GM12878 (cell line): ENCODE measurements around the gene LRRC8D. TPM values are rescaled to one million over a fixed set of nuclear protein-coding genes. Genes with fewer than 3 reads are reported as not detected.

ENCODE experiments used
- CREM ChIP-seq: IDR thresholded peaks from 2 replicates; pipeline ENCODE4 v1.6.1; 2014; ENCODE audit warnings: antibody characterized with exemption, low read depth
- HDGF ChIP-seq: fragments of 450-650 bp; IDR thresholded peaks from 2 replicates; pipeline ENCODE4 v1.6.1; 2016; ENCODE audit warnings: antibody characterized with exemption
- KDM1A ChIP-seq: fragments of 200-600 bp; sonication (generic); IDR thresholded peaks from 2 replicates; pipeline ENCODE4 v1.6.1; 2016; ENCODE audit warnings: borderline replicate concordance
- MYB ChIP-seq: fragments of 150-350 bp; IDR thresholded peaks from 2 replicates; pipeline ENCODE4 v1.6.1; 2014; ENCODE audit warnings: mild to moderate bottlenecking, low read depth, low read length, borderline replicate concordance
- PAX5 ChIP-seq: IDR thresholded peaks from 2 replicates; pipeline ENCODE4 v1.6.1; 2011; ENCODE audit warnings: low read depth, low read length, borderline replicate concordance
- POU2F2 ChIP-seq: IDR thresholded peaks from 3 replicates; pipeline ENCODE4 v1.6.1; 2011; ENCODE audit warnings: low read depth, mild to moderate bottlenecking, low read length, borderline replicate concordance
- RBBP5 ChIP-seq: fragments of 200-600 bp; sonication (generic); conservative IDR thresholded peaks from 2 replicates; pipeline ENCODE4 v1.6.1; 2016
- SIX5 ChIP-seq: IDR thresholded peaks from 2 replicates; pipeline ENCODE4 v1.6.1; 2011; ENCODE audit warnings: mild to moderate bottlenecking, low read depth, low read length, moderate library complexity; ENCODE audit not compliant: severe bottlenecking
- SMARCA5 ChIP-seq: fragments of 450-650 bp; IDR thresholded peaks from 2 replicates; pipeline ENCODE4 v1.6.1; 2017; ENCODE audit warnings: mild to moderate bottlenecking
- ZBED1 ChIP-seq: IDR thresholded peaks from 2 replicates; pipeline ENCODE4 v1.6.1; 2016; ENCODE audit warnings: borderline replicate concordance
- polyA plus RNA-seq, 11 experiments: library from polyadenylated mRNA; depleted of rRNA in 4 of 11; unstranded in 6 of 11; stranded (reverse) in 5 of 11; fragments of >200 nt; fragmentation: Nextera tagmentation in 4 of 11; fragmentation: Illumina TruSeq in 1 of 11; extraction: Ambion mirVana in 4 of 11; extraction: Trizol in 1 of 11; gene quantifications; 1 replicate in 1 of 11; 2 replicates in 10 of 11; pipeline versions ENCODE4 v1.2.1 to v1.2.3, GENCODE V29; 2011 to 2016; ENCODE audit warnings: inconsistent platforms in 2 of 11, missing spikeins in 2 of 11, low read depth in 1 of 11
- total RNA-seq, 4 experiments: library from RNA; depleted of rRNA in 3 of 4; stranded (reverse); fragments of >200 nt in 3 of 4; fragmentation: Illumina TruSeq in 1 of 4; extraction: Trizol in 1 of 4; gene quantifications; 2 replicates each; pipeline versions ENCODE4 v1.2.1 to v1.2.3, GENCODE V29; 2013 to 2021
- TF ChIP-seq, protein P1 (sequence below): IDR thresholded peaks from 2 replicates; pipeline ENCODE4 v1.6.1; 2012; ENCODE audit warnings: improper control_type of control experiment, low read depth, low read length; ENCODE audit not compliant: insufficient replicate concordance
- TF ChIP-seq, protein P2 (sequence below): fragments of 450-650 bp; IDR thresholded peaks from 2 replicates; pipeline ENCODE4 v1.6.1; 2016; ENCODE audit warnings: mild to moderate bottlenecking
- TF ChIP-seq, protein P3 (sequence below): IDR thresholded peaks from 2 replicates; pipeline ENCODE4 v1.6.1; 2011; ENCODE audit warnings: borderline replicate concordance, low read depth, mild to moderate bottlenecking, moderate library complexity, low read length; ENCODE audit not compliant: insufficient read depth, poor library complexity, severe bottlenecking
- TF ChIP-seq, protein P4 (sequence below): fragments of 450-650 bp; IDR thresholded peaks from 2 replicates; pipeline ENCODE4 v1.6.1; 2017; ENCODE audit warnings: mild to moderate bottlenecking, low read depth, inconsistent platforms; ENCODE audit not compliant: poor library complexity, severe bottlenecking
- TF ChIP-seq, protein P5 (sequence below): fragments of 450-650 bp; IDR thresholded peaks from 2 replicates; pipeline ENCODE4 v1.6.1; 2017; ENCODE audit warnings: low read depth, mild to moderate bottlenecking, moderate library complexity
- TF ChIP-seq, protein P6 (sequence below): IDR thresholded peaks from 2 replicates; pipeline ENCODE4 v1.6.1; 2011; ENCODE audit warnings: borderline replicate concordance, low read depth, mild to moderate bottlenecking, moderate library complexity, mixed read lengths, low read length; ENCODE audit not compliant: insufficient read depth; ENCODE audit errors: extremely low read length

LRRC8D gene
- total and polyA plus RNA-seq, 10 of the 15 experiments (the other 5 are each of a cell fraction or from before 2014, with no cell fraction given), result 5.6 to 44.1 (median 26.8) TPM

DNA sequence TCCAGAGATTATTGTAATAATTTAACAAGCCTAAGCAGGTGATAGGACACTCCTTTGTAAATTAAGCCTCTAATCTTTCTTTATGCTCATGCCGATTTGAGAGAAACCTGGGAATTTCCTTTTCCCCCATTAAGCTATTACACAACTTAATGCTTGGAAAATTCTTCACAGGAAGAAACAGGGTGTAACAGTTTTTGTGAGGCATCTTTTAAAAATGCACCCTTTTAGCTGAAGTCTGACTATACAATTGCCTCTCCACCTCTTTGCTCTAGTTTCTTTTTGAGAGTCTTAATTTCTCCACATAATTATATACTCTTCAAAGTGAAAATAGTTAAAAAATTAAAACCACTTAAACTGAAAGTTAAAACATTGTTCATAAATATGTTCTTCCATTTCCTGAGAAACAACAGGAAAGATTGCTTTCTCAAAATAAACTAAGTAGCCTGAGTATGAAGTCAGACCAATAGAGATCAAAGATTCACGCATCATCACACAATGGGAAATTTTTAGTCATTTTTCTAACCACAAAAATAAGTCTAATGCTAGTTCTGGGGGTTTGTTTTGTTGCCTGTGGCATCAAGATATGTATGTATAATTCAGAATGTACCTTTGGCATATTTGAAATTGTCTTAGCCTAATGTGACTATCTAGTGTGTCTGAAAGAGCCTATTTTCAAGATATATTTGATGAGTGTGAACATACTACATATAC lies 34.7 kb downstream of the LRRC8D start (continued):
- TF ChIP-seq, protein P1, sequence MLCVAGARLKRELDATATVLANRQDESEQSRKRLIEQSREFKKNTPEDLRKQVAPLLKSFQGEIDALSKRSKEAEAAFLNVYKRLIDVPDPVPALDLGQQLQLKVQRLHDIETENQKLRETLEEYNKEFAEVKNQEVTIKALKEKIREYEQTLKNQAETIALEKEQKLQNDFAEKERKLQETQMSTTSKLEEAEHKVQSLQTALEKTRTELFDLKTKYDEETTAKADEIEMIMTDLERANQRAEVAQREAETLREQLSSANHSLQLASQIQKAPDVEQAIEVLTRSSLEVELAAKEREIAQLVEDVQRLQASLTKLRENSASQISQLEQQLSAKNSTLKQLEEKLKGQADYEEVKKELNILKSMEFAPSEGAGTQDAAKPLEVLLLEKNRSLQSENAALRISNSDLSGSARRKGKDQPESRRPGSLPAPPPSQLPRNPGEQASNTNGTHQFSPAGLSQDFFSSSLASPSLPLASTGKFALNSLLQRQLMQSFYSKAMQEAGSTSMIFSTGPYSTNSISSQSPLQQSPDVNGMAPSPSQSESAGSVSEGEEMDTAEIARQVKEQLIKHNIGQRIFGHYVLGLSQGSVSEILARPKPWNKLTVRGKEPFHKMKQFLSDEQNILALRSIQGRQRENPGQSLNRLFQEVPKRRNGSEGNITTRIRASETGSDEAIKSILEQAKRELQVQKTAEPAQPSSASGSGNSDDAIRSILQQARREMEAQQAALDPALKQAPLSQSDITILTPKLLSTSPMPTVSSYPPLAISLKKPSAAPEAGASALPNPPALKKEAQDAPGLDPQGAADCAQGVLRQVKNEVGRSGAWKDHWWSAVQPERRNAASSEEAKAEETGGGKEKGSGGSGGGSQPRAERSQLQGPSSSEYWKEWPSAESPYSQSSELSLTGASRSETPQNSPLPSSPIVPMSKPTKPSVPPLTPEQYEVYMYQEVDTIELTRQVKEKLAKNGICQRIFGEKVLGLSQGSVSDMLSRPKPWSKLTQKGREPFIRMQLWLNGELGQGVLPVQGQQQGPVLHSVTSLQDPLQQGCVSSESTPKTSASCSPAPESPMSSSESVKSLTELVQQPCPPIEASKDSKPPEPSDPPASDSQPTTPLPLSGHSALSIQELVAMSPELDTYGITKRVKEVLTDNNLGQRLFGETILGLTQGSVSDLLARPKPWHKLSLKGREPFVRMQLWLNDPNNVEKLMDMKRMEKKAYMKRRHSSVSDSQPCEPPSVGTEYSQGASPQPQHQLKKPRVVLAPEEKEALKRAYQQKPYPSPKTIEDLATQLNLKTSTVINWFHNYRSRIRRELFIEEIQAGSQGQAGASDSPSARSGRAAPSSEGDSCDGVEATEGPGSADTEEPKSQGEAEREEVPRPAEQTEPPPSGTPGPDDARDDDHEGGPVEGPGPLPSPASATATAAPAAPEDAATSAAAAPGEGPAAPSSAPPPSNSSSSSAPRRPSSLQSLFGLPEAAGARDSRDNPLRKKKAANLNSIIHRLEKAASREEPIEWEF, result no peak
- TF ChIP-seq MYB (no peak), POU2F2 (no peak), SMARCA5 (no peak), KDM1A (no peak), RBBP5 (no peak), ZBED1 (no peak), PAX5 (peak; percentile 69; the same call in 1 of the 2 replicates), SIX5 (no peak), CREM (0 out of 2 replicates have a peak, but pooled peaks have one; percentile 36), HDGF (no peak)
- TF ChIP-seq, protein P2, sequence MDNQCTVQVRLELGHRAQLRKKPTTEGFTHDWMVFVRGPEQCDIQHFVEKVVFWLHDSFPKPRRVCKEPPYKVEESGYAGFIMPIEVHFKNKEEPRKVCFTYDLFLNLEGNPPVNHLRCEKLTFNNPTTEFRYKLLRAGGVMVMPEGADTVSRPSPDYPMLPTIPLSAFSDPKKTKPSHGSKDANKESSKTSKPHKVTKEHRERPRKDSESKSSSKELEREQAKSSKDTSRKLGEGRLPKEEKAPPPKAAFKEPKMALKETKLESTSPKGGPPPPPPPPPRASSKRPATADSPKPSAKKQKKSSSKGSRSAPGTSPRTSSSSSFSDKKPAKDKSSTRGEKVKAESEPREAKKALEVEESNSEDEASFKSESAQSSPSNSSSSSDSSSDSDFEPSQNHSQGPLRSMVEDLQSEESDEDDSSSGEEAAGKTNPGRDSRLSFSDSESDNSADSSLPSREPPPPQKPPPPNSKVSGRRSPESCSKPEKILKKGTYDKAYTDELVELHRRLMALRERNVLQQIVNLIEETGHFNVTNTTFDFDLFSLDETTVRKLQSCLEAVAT, result no peak
- TF ChIP-seq, protein P3, sequence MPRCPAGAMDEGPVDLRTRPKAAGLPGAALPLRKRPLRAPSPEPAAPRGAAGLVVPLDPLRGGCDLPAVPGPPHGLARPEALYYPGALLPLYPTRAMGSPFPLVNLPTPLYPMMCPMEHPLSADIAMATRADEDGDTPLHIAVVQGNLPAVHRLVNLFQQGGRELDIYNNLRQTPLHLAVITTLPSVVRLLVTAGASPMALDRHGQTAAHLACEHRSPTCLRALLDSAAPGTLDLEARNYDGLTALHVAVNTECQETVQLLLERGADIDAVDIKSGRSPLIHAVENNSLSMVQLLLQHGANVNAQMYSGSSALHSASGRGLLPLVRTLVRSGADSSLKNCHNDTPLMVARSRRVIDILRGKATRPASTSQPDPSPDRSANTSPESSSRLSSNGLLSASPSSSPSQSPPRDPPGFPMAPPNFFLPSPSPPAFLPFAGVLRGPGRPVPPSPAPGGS, result peak; percentile 15
- TF ChIP-seq, protein P4, sequence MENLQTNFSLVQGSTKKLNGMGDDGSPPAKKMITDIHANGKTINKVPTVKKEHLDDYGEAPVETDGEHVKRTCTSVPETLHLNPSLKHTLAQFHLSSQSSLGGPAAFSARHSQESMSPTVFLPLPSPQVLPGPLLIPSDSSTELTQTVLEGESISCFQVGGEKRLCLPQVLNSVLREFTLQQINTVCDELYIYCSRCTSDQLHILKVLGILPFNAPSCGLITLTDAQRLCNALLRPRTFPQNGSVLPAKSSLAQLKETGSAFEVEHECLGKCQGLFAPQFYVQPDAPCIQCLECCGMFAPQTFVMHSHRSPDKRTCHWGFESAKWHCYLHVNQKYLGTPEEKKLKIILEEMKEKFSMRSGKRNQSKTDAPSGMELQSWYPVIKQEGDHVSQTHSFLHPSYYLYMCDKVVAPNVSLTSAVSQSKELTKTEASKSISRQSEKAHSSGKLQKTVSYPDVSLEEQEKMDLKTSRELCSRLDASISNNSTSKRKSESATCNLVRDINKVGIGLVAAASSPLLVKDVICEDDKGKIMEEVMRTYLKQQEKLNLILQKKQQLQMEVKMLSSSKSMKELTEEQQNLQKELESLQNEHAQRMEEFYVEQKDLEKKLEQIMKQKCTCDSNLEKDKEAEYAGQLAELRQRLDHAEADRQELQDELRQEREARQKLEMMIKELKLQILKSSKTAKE, result peak; percentile 77
- TF ChIP-seq, protein P5, sequence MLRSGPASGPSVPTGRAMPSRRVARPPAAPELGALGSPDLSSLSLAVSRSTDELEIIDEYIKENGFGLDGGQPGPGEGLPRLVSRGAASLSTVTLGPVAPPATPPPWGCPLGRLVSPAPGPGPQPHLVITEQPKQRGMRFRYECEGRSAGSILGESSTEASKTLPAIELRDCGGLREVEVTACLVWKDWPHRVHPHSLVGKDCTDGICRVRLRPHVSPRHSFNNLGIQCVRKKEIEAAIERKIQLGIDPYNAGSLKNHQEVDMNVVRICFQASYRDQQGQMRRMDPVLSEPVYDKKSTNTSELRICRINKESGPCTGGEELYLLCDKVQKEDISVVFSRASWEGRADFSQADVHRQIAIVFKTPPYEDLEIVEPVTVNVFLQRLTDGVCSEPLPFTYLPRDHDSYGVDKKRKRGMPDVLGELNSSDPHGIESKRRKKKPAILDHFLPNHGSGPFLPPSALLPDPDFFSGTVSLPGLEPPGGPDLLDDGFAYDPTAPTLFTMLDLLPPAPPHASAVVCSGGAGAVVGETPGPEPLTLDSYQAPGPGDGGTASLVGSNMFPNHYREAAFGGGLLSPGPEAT, result no peak
- TF ChIP-seq, protein P6, sequence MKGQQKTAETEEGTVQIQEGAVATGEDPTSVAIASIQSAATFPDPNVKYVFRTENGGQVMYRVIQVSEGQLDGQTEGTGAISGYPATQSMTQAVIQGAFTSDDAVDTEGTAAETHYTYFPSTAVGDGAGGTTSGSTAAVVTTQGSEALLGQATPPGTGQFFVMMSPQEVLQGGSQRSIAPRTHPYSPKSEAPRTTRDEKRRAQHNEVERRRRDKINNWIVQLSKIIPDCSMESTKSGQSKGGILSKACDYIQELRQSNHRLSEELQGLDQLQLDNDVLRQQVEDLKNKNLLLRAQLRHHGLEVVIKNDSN, result no peak
